WTC11 (cell line): ENCODE measurements around the gene GNG10. TPM values are rescaled to one million over a fixed set of nuclear protein-coding genes. Genes with fewer than 3 reads are reported as not detected.

Experiments
- ATAC-seq: fragments of 200-7000 bp; cut with Tn5 transposase; 2 replicates; pipeline ENCODE4 v1.10.0; 2021; ENCODE audit warnings: mild to moderate bottlenecking, moderate library complexity
- CTCF ChIA-PET: fragments of 300-600 bp; sonication (Branson Sonifier 250); formaldehyde crosslinking; loops from one replicate; lab custom pipeline; 2021; ENCODE audit warnings: antibody characterized with exemption; lab: Charles Lee
- POLR2A ChIA-PET: fragments of 350-600 bp; sonication (Branson Sonifier 250); formaldehyde crosslinking; loops from one replicate; lab custom pipeline; 2021; ENCODE audit warnings: antibody characterized with exemption; lab: Charles Lee
- DNase-seq: peaks from one replicate; pipeline ENCODE4 v3.0.0; 2021; ENCODE audit warnings: low spot score
- H3K27ac Mint-ChIP-seq: 2 replicates; pipeline ENCODE4 v1.8.0; 2021; ENCODE audit warnings: mixed read lengths
- H3K27me3 Mint-ChIP-seq: 2 replicates; pipeline ENCODE4 v1.8.0; 2021; ENCODE audit warnings: low read depth, mild to moderate bottlenecking, moderate library complexity, mixed read lengths
- H3K36me3 Mint-ChIP-seq: 2 replicates; pipeline ENCODE4 v1.8.0; 2021; ENCODE audit warnings: mixed read lengths
- H3K4me1 Mint-ChIP-seq: 2 replicates; pipeline ENCODE4 v1.8.0; 2022; ENCODE audit warnings: mixed read lengths
- H3K4me3 Mint-ChIP-seq: 2 replicates; pipeline ENCODE4 v1.8.0; 2021; ENCODE audit warnings: mild to moderate bottlenecking, moderate library complexity, mixed read lengths
- H3K9me3 Mint-ChIP-seq: 2 replicates; pipeline ENCODE4 v1.8.0; 2021; ENCODE audit warnings: mixed read lengths
- ATF2 ChIP-seq: sonication (generic); formaldehyde crosslinking; IDR thresholded peaks from 2 replicates; pipeline ENCODE4 v1.8.1; 2022; ENCODE audit warnings: low read depth, missing genetic modification reagents, borderline replicate concordance
- EMX1 ChIP-seq: fragments of 250-450 bp; sonication (Bioruptor Pico); IDR thresholded peaks from 2 replicates; pipeline ENCODE4 v1.8.0; 2021; ENCODE audit warnings: mild to moderate bottlenecking
- ETV6 ChIP-seq: sonication (generic); formaldehyde crosslinking; IDR thresholded peaks from 2 replicates; pipeline ENCODE4 v1.8.1; 2022; ENCODE audit warnings: mild to moderate bottlenecking, missing genetic modification reagents
- FOXP4 ChIP-seq: sonication (generic); formaldehyde crosslinking; IDR thresholded peaks from 2 replicates; pipeline ENCODE4 v1.8.0; 2022; ENCODE audit warnings: mild to moderate bottlenecking, missing genetic modification reagents
- GRHL2 ChIP-seq: fragments of 250-450 bp; sonication (Bioruptor Pico); IDR thresholded peaks from 2 replicates; pipeline ENCODE4 v1.8.0; 2022; ENCODE audit warnings: mild to moderate bottlenecking, moderate library complexity; ENCODE audit not compliant: insufficient replicate concordance, severe bottlenecking
- HMGXB4 ChIP-seq: sonication (generic); formaldehyde crosslinking; IDR thresholded peaks from 2 replicates; pipeline ENCODE4 v1.8.1; 2023; ENCODE audit warnings: mild to moderate bottlenecking, moderate library complexity, missing genetic modification reagents
- IRF2 ChIP-seq: sonication (generic); formaldehyde crosslinking; IDR thresholded peaks from 2 replicates; pipeline ENCODE4 v1.8.0; 2022; ENCODE audit warnings: low read depth, missing genetic modification reagents, borderline replicate concordance
- KAT7 ChIP-seq: sonication (generic); formaldehyde crosslinking; IDR thresholded peaks from 2 replicates; pipeline ENCODE4 v1.8.1; 2023; ENCODE audit warnings: missing genetic modification reagents, mild to moderate bottlenecking, borderline replicate concordance
- MAX ChIP-seq: sonication (generic); formaldehyde crosslinking; IDR thresholded peaks from 2 replicates; pipeline ENCODE4 v1.8.0; 2022; ENCODE audit warnings: mild to moderate bottlenecking, missing genetic modification reagents
- SP1 ChIP-seq: sonication (generic); formaldehyde crosslinking; conservative IDR thresholded peaks from 2 replicates; pipeline ENCODE4 v1.8.1; 2022; ENCODE audit warnings: missing genetic modification reagents
- ZNF317 ChIP-seq: sonication (generic); formaldehyde crosslinking; IDR thresholded peaks from 2 replicates; pipeline ENCODE4 v1.8.1; 2023; ENCODE audit warnings: low read depth, mild to moderate bottlenecking, moderate library complexity, missing genetic modification reagents, borderline replicate concordance
- ZNF671 ChIP-seq: fragments of 250-450 bp; sonication (Bioruptor Pico); IDR thresholded peaks from 2 replicates; pipeline ENCODE4 v1.8.0; 2021; ENCODE audit warnings: mild to moderate bottlenecking
- ZSCAN18 ChIP-seq: fragments of 250-450 bp; sonication (Bioruptor Pico); IDR thresholded peaks from 2 replicates; pipeline ENCODE4 v2.1.2; 2022; ENCODE audit warnings: mild to moderate bottlenecking, moderate library complexity
- total RNA-seq: library from RNA; stranded (reverse); gene quantifications from 3 replicates; pipeline ENCODE4 v1.2.3, GENCODE V29; 2021

The GNG10 gene
- total RNA-seq, 1 experiment from 2014 or later = 17.2 TPM

- CTCF ChIA-PET = no interaction called here
- no peak overlapping the region for H3K27ac Mint-ChIP-seq
Measured at GRCh38 chr9:111676116-111676515, 14.7 kb downstream of the GNG10 start.

GRCh38 chr9:111678293-111678692 lies 16.9 kb downstream of the GNG10 start:
- no peaks in the 10 kb centered on the region for H3K4me1 Mint-ChIP-seq
- POLR2A ChIA-PET = no interaction called here
- no peak overlapping the region for H3K27ac Mint-ChIP-seq

More at GRCh38 chr9:111676116-111676515, 14.7 kb downstream of the GNG10 start:
- H3K4me1 Mint-ChIP-seq = no peaks in the 10 kb centered on the region
- DNase-seq (no peak), ATAC-seq (no peak)
- H3K4me3 Mint-ChIP-seq = no peak overlapping the region
- H3K36me3 Mint-ChIP-seq = peaks cover 12% of the 10 kb centered on the region
- TF ChIP-seq HMGXB4 (CRISPR knock-in tag) = no peak
- no peak for TF ChIP-seq SP1 (CRISPR knock-in tag)
- no peak for TF ChIP-seq EMX1 (CRISPR knock-in tag)
- TF ChIP-seq ZSCAN18 (CRISPR knock-in tag) = no peak
- no peak for TF ChIP-seq MAX (CRISPR knock-in tag)
- TF ChIP-seq KAT7 (CRISPR knock-in tag) = no peak
- no peak for TF ChIP-seq IRF2 (CRISPR knock-in tag)
- peaks cover 11% of the 10 kb centered on the region for H3K9me3 Mint-ChIP-seq
- no peaks in the 10 kb centered on the region for H3K27me3 Mint-ChIP-seq
- POLR2A ChIA-PET = no interaction called here

GRCh38 chr9:111679199-111679598 lies 17.8 kb downstream of the GNG10 start:
- ATAC-seq (no peak), DNase-seq (no peak)
- Mint-ChIP-seq H3K36me3 (peaks cover 12% of the 10 kb centered on the region), H3K27ac (no peak overlapping the region), H3K4me3 (no peak overlapping the region), H3K4me1 (no peaks in the 10 kb centered on the region), H3K9me3 (peaks cover 11% of the 10 kb centered on the region), H3K27me3 (no peaks in the 10 kb centered on the region)
- no peak for TF ChIP-seq GRHL2 (CRISPR knock-in tag)
- TF ChIP-seq ZNF671 (CRISPR knock-in tag) = no peak
- TF ChIP-seq ATF2 (CRISPR knock-in tag) = no peak
- no peak for TF ChIP-seq FOXP4 (CRISPR knock-in tag)
- ChIA-PET CTCF (no interaction called here), POLR2A (no interaction called here)

More at GRCh38 chr9:111678293-111678692, 16.9 kb downstream of the GNG10 start:
- Mint-ChIP-seq H3K9me3 (peaks cover 11% of the 10 kb centered on the region), H3K4me3 (no peak overlapping the region), H3K36me3 (peaks cover 12% of the 10 kb centered on the region), H3K27me3 (no peaks in the 10 kb centered on the region)
- no peak; the same call in 1 of the 2 replicates for ATAC-seq
- no peak for DNase-seq
- CTCF ChIA-PET = no interaction called here
- TF ChIP-seq ETV6 (CRISPR knock-in tag) = no peak
- no peak for TF ChIP-seq ZNF317 (CRISPR knock-in tag)
